Large intestine (tissue), 3 donors: ENCODE measurements around the gene EYS. TPM values are rescaled to one million over a fixed set of nuclear protein-coding genes. Genes with fewer than 3 reads are reported as not detected.
"Not testable (repeated sequence)": the region's sequence is repeated elsewhere in the genome, so short reads cannot be mapped to it uniquely, and the experiment has no call there.

ENCODE experiments used
- DNase-seq, 2 donors: peaks; one replicate each; pipeline versions ENCODE4 v3.0.0 to v3.0.0-alpha.2; 2013
- H3K27ac ChIP-seq: one replicate; pipeline ENCODE4 v1.5.1; 2013; ENCODE audit warnings: low read length
- H3K27me3 ChIP-seq: 2 replicates; pipeline ENCODE4 v1.6.1; 2013; ENCODE audit warnings: low read length; ENCODE audit not compliant: control insufficient read depth, insufficient read depth
- H3K36me3 ChIP-seq: 2 replicates; pipeline ENCODE4 v1.6.1; 2013; ENCODE audit warnings: low read length; ENCODE audit not compliant: control insufficient read depth, insufficient read depth
- H3K4me1 ChIP-seq: one replicate; pipeline ENCODE4 v1.6.1; 2013; ENCODE audit warnings: low read length; ENCODE audit not compliant: control insufficient read depth, insufficient read depth
- H3K4me3 ChIP-seq: one replicate; pipeline ENCODE4 v1.5.1; 2013; ENCODE audit warnings: low read length
- H3K9me3 ChIP-seq: one replicate; pipeline ENCODE4 v1.6.1; 2013; ENCODE audit warnings: mild to moderate bottlenecking, low read depth, low read length, moderate library complexity; ENCODE audit not compliant: control insufficient read depth
- WGBS: methylation state at CpG from one replicate; pipeline ENCODE4 v1.1.5; 2013; ENCODE audit warnings: low lambda C conversion rate; ENCODE audit not compliant: insufficient coverage; 5-methylcytosine and 5-hydroxymethylcytosine counted together
- polyA plus RNA-seq: library from polyadenylated mRNA; unstranded; fragments of 120-200 nt; gene quantifications from one replicate; pipeline ENCODE4 v1.2.1, GENCODE V29; 2013

EYS gene
- polyA plus RNA-seq, 1 donor: 0.76 TPM

- H3K4me3 ChIP-seq: no peak overlapping the region
- WGBS: 100% methylated on average over 1 of the region's 1 CpG
Observed at GRCh38 chr6:65072500-65072899, 634.5 kb downstream of the EYS start.

GRCh38 chr6:65071480-65071879, 635.5 kb downstream of the EYS start:
- no peak for DNase-seq
- no peaks in the 10 kb centered on the region for H3K4me1 ChIP-seq
- H3K27me3 ChIP-seq: no peaks in the 10 kb centered on the region
- no peaks in the 10 kb centered on the region for H3K36me3 ChIP-seq
- no peaks in the 10 kb centered on the region for H3K9me3 ChIP-seq
- H3K4me3 ChIP-seq: no peak overlapping the region
- 60% methylated on average over 1 of the region's 2 CpGs for WGBS
- no peak overlapping the region for H3K27ac ChIP-seq

More at GRCh38 chr6:65072500-65072899, 634.5 kb downstream of the EYS start:
- DNase-seq: no peak
- Histone ChIP-seq H3K4me1 (no peaks in the 10 kb centered on the region), H3K27ac (no peak overlapping the region), H3K36me3 (no peaks in the 10 kb centered on the region), H3K27me3 (no peaks in the 10 kb centered on the region), H3K9me3 (no peaks in the 10 kb centered on the region)

- no CpG with 5 or more reads among the region's 1 CpG for WGBS
Observed at GRCh38 chr6:65064844-65065243, 642.2 kb downstream of the EYS start.

GRCh38 chr6:65059568-65059967, 647.5 kb downstream of the EYS start:
- DNase-seq: no peak
- Histone ChIP-seq H3K9me3 (no peaks in the 10 kb centered on the region), H3K27ac (no peak overlapping the region), H3K4me3 (no peak overlapping the region), H3K36me3 (no peaks in the 10 kb centered on the region), H3K27me3 (no peaks in the 10 kb centered on the region), H3K4me1 (no peaks in the 10 kb centered on the region)

More at GRCh38 chr6:65064844-65065243, 642.2 kb downstream of the EYS start:
- Histone ChIP-seq H3K27me3 (no peaks in the 10 kb centered on the region), H3K27ac (no peak overlapping the region), H3K4me3 (no peak overlapping the region), H3K36me3 (no peaks in the 10 kb centered on the region), H3K4me1 (no peaks in the 10 kb centered on the region), H3K9me3 (no peaks in the 10 kb centered on the region)
- no peak for DNase-seq

GRCh38 chr6:65055545-65055944, 651.5 kb downstream of the EYS start:
- Histone ChIP-seq H3K4me3 (no peak overlapping the region), H3K9me3 (no peaks in the 10 kb centered on the region), H3K27ac (no peak overlapping the region), H3K27me3 (no peaks in the 10 kb centered on the region), H3K4me1 (no peaks in the 10 kb centered on the region), H3K36me3 (no peaks in the 10 kb centered on the region)
- no peak for DNase-seq
- WGBS: 89% methylated on average over 1 of the region's 1 CpG

GRCh38 chr6:65052626-65053025, 654.4 kb downstream of the EYS start:
- Histone ChIP-seq H3K4me3 (no peak overlapping the region), H3K9me3 (no peaks in the 10 kb centered on the region), H3K27me3 (no peaks in the 10 kb centered on the region), H3K36me3 (no peaks in the 10 kb centered on the region), H3K27ac (no peak overlapping the region), H3K4me1 (no peaks in the 10 kb centered on the region)
- DNase-seq: no peak
- WGBS: 90% methylated on average over 2 of the region's 2 CpGs

GRCh38 chr6:65045801-65046200, 661.2 kb downstream of the EYS start:
- no peaks in the 10 kb centered on the region for H3K36me3 ChIP-seq
- H3K27me3 ChIP-seq: no peaks in the 10 kb centered on the region
- no peak overlapping the region for H3K27ac ChIP-seq
- no peak overlapping the region for H3K4me3 ChIP-seq
- H3K4me1 ChIP-seq: no peaks in the 10 kb centered on the region
- DNase-seq: no peak
- H3K9me3 ChIP-seq: no peaks in the 10 kb centered on the region

- WGBS: no CpG with 5 or more reads among the region's 1 CpG
- DNase-seq: no peak
- H3K27me3 ChIP-seq: no peaks in the 10 kb centered on the region
- no peaks in the 10 kb centered on the region for H3K36me3 ChIP-seq
- H3K9me3 ChIP-seq: peaks cover 3% of the 10 kb centered on the region
- no peak overlapping the region for H3K27ac ChIP-seq
- H3K4me1 ChIP-seq: no peaks in the 10 kb centered on the region
- no peak overlapping the region for H3K4me3 ChIP-seq
Observed at GRCh38 chr6:65014006-65014405, 693.0 kb downstream of the EYS start.

GRCh38 chr6:65006788-65007187, 700.2 kb downstream of the EYS start:
- no peaks in the 10 kb centered on the region for H3K36me3 ChIP-seq
- no peak overlapping the region for H3K4me3 ChIP-seq
- no CpG with 5 or more reads among the region's 2 CpGs for WGBS
- no peak overlapping the region for H3K27ac ChIP-seq
- H3K4me1 ChIP-seq: no peaks in the 10 kb centered on the region
- no peaks in the 10 kb centered on the region for H3K27me3 ChIP-seq
- no peak for DNase-seq
- no peaks in the 10 kb centered on the region for H3K9me3 ChIP-seq

- no peaks in the 10 kb centered on the region for H3K27me3 ChIP-seq
- no CpG with 5 or more reads among the region's 4 CpGs for WGBS
- H3K4me3 ChIP-seq: no peak overlapping the region
- no peaks in the 10 kb centered on the region for H3K4me1 ChIP-seq
- no peak for DNase-seq
- no peaks in the 10 kb centered on the region for H3K36me3 ChIP-seq
- no peaks in the 10 kb centered on the region for H3K9me3 ChIP-seq
- no peak overlapping the region for H3K27ac ChIP-seq
Observed at GRCh38 chr6:65004283-65004682, 702.7 kb downstream of the EYS start.

GRCh38 chr6:65002882-65003281, 704.1 kb downstream of the EYS start:
- not testable (repeated sequence) for H3K4me3 ChIP-seq
- WGBS: no CpG with 5 or more reads among the region's 4 CpGs

More at GRCh38 chr6:65002882-65003281, 704.1 kb downstream of the EYS start:
- not testable (repeated sequence) for H3K9me3 ChIP-seq, H3K27ac ChIP-seq, H3K27me3 ChIP-seq, DNase-seq, H3K36me3 ChIP-seq, H3K4me1 ChIP-seq
